Neural progenitor cell (in vitro differentiated cells): ENCODE measurements around the gene AMOTL2. TPM values are rescaled to one million over a fixed set of nuclear protein-coding genes. Genes with fewer than 3 reads are reported as not detected.

Source experiments
- DNase-seq: peaks from one replicate; pipeline ENCODE4 v3.0.0-alpha.2; 2016; ENCODE audit warnings: low spot score
- H2AFZ ChIP-seq: fragments of 200-600 bp; sonication (generic); replicated peaks from 2 replicates; pipeline ENCODE4 v1.6.1; 2016; ENCODE audit warnings: antibody characterized with exemption
- H3F3A ChIP-seq: fragments of 200-600 bp; sonication (generic); 2 replicates; pipeline ENCODE4 v1.6.1; 2016; ENCODE audit warnings: antibody characterized with exemption, low read depth
- H3K27ac ChIP-seq: fragments of 200-600 bp; sonication (generic); 2 replicates; pipeline ENCODE4 v1.5.1; 2016; ENCODE audit warnings: mild to moderate bottlenecking
- H3K27me3 ChIP-seq: fragments of 200-600 bp; sonication (generic); 2 replicates; pipeline ENCODE4 v1.6.1; 2016; ENCODE audit warnings: mild to moderate bottlenecking, moderate library complexity
- H3K36me3 ChIP-seq: fragments of 200-600 bp; sonication (generic); 2 replicates; pipeline ENCODE4 v1.5.1; 2016
- H3K4me1 ChIP-seq: fragments of 200-600 bp; sonication (generic); 2 replicates; pipeline ENCODE4 v1.6.1; 2016; ENCODE audit warnings: mixed run types
- H3K4me2 ChIP-seq: fragments of 200-600 bp; sonication (generic); 2 replicates; pipeline ENCODE4 v1.6.1; 2016
- H3K4me3 ChIP-seq: fragments of 200-600 bp; sonication (generic); 2 replicates; pipeline ENCODE4 v1.5.1; 2016
- H3K79me2 ChIP-seq: fragments of 200-600 bp; sonication (generic); 2 replicates; pipeline ENCODE4 v1.6.1; 2016; ENCODE audit warnings: low read depth
- H3K9ac ChIP-seq: fragments of 200-600 bp; sonication (generic); 2 replicates; pipeline ENCODE4 v1.6.1; 2016
- H3K9me3 ChIP-seq: fragments of 200-600 bp; sonication (generic); 2 replicates; pipeline ENCODE4 v1.5.1; 2016; ENCODE audit warnings: low read depth
- H4K20me1 ChIP-seq: fragments of 200-600 bp; sonication (generic); 2 replicates; pipeline ENCODE4 v1.6.1; 2016; ENCODE audit warnings: low read depth
- H3K27ac Mint-ChIP-seq: 3 replicates; pipeline ENCODE4 v1.8.0; 2021; ENCODE audit warnings: mixed read lengths
- H3K27me3 Mint-ChIP-seq: 2 replicates; pipeline ENCODE4 v1.8.0; 2022; ENCODE audit warnings: low read depth, mild to moderate bottlenecking, inconsistent platforms, moderate library complexity, mixed read lengths; ENCODE audit not compliant: insufficient read depth
- H3K36me3 Mint-ChIP-seq: 3 replicates; pipeline ENCODE4 v1.8.0; 2021; ENCODE audit warnings: mixed read lengths
- H3K4me1 Mint-ChIP-seq: 3 replicates; pipeline ENCODE4 v1.8.0; 2021; ENCODE audit warnings: mixed read lengths
- H3K4me3 Mint-ChIP-seq: 3 replicates; pipeline ENCODE4 v1.8.0; 2021; ENCODE audit warnings: mild to moderate bottlenecking, moderate library complexity, mixed read lengths
- H3K9me3 Mint-ChIP-seq: 3 replicates; pipeline ENCODE4 v1.8.0; 2020; ENCODE audit warnings: mixed read lengths
- EZH2 ChIP-seq: fragments of 200-600 bp; sonication (generic); IDR thresholded peaks from 2 replicates; pipeline ENCODE4 v1.6.1; 2017; ENCODE audit warnings: antibody characterized with exemption, mild to moderate bottlenecking, moderate library complexity
- EZH2phosphoT487 ChIP-seq: fragments of 200-600 bp; sonication (generic); IDR thresholded peaks from 2 replicates; pipeline ENCODE4 v1.6.1; 2017; ENCODE audit warnings: antibody characterized with exemption
- total RNA-seq: library from RNA; depleted of rRNA; stranded (reverse); fragments of >200 nt; gene quantifications from 2 replicates; pipeline ENCODE4 v1.2.3, GENCODE V29; 2015; ENCODE audit warnings: low replicate concordance
- TF ChIP-seq, protein P1 (sequence below): fragments of 200-600 bp; sonication (generic); IDR thresholded peaks from 2 replicates; pipeline ENCODE4 v1.5.1; 2017; ENCODE audit warnings: antibody characterized with exemption, mild to moderate bottlenecking

AMOTL2 gene
- total RNA-seq, 1 donor from 2014 or later: 62.9 TPM

- Mint-ChIP-seq H3K27me3 (peaks cover 6% of the 10 kb centered on the region), H3K4me3 (no peak overlapping the region), H3K36me3 (no peaks in the 10 kb centered on the region), H3K27ac (peak overlapping the region; percentile 44), H3K9me3 (no peaks in the 10 kb centered on the region), H3K4me1 (peaks cover 31% of the 10 kb centered on the region)
- Histone ChIP-seq H3K36me3 (no peaks in the 10 kb centered on the region), H3K4me3 (no peak overlapping the region), H3K27me3 (no peaks in the 10 kb centered on the region), H3K27ac (no peak overlapping the region), H3K79me2 (no peaks in the 10 kb centered on the region), H3K4me1 (peaks cover 21% of the 10 kb centered on the region), H3K9me3 (no peaks in the 10 kb centered on the region), H3K9ac (no peak overlapping the region), H2AFZ (no peak overlapping the region), H3F3A (peaks cover 18% of the 10 kb centered on the region), H4K20me1 (no peaks in the 10 kb centered on the region), H3K4me2 (no peak overlapping the region)
- TF ChIP-seq EZH2phosphoT487: no peak
- TF ChIP-seq, protein P1, sequence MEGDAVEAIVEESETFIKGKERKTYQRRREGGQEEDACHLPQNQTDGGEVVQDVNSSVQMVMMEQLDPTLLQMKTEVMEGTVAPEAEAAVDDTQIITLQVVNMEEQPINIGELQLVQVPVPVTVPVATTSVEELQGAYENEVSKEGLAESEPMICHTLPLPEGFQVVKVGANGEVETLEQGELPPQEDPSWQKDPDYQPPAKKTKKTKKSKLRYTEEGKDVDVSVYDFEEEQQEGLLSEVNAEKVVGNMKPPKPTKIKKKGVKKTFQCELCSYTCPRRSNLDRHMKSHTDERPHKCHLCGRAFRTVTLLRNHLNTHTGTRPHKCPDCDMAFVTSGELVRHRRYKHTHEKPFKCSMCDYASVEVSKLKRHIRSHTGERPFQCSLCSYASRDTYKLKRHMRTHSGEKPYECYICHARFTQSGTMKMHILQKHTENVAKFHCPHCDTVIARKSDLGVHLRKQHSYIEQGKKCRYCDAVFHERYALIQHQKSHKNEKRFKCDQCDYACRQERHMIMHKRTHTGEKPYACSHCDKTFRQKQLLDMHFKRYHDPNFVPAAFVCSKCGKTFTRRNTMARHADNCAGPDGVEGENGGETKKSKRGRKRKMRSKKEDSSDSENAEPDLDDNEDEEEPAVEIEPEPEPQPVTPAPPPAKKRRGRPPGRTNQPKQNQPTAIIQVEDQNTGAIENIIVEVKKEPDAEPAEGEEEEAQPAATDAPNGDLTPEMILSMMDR: no peak
- TF ChIP-seq EZH2: no peak
- DNase-seq: no peak
These were observed 36.1 kb downstream of the AMOTL2 start for GRCh38 chr3:134338201-134338512.

DNA sequence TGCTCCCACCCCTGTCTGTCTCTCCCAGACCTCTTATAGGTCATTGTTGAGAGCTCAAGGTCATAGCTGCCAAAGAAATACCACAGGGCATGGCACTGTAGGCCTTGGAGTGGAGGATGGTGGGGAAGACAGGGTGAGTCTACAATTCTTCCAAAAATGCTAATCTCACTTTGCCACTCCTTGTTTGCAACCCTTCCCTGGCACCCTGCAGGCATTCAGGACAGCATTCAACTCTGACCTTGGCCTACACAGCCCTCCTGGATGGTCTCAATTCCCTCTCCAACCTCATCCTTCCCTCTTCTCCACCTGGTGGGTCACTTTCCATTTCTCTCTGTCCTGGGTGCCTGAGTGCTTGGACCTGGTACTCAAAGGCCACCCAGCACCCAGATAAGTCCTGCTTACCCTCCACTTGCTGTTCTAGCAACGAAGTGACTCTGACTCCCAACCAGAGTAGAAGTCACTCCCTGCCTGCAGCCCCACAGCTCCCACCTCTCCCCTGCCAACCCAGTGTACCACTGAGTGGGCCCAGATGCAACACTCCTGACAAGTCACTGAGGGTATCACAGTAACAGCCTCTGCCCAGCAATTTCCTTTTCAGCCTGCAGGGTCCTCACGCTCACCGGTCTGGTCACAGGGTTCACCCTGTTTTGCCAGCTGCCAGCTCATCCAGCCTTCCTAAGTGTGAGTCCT lies 36.6 kb downstream of the AMOTL2 start:
- Histone ChIP-seq H3K79me2 (no peaks in the 10 kb centered on the region), H3K4me1 (peaks cover 26% of the 10 kb centered on the region), H3K27me3 (no peaks in the 10 kb centered on the region), H3K36me3 (no peaks in the 10 kb centered on the region), H4K20me1 (no peaks in the 10 kb centered on the region), H3K27ac (no peak overlapping the region), H3F3A (peaks cover 21% of the 10 kb centered on the region), H3K4me3 (no peak overlapping the region), H3K4me2 (no peak overlapping the region), H3K9me3 (no peaks in the 10 kb centered on the region), H3K9ac (no peak overlapping the region), H2AFZ (no peak overlapping the region)
- Mint-ChIP-seq H3K4me1 (peaks cover 33% of the 10 kb centered on the region), H3K4me3 (no peak overlapping the region), H3K9me3 (no peaks in the 10 kb centered on the region), H3K27ac (peak overlapping the region; percentile 44), H3K27me3 (peaks cover 6% of the 10 kb centered on the region), H3K36me3 (no peaks in the 10 kb centered on the region)
- TF ChIP-seq, protein P1: peak; percentile 6
- no peak for TF ChIP-seq EZH2
- no peak for DNase-seq

DNA sequence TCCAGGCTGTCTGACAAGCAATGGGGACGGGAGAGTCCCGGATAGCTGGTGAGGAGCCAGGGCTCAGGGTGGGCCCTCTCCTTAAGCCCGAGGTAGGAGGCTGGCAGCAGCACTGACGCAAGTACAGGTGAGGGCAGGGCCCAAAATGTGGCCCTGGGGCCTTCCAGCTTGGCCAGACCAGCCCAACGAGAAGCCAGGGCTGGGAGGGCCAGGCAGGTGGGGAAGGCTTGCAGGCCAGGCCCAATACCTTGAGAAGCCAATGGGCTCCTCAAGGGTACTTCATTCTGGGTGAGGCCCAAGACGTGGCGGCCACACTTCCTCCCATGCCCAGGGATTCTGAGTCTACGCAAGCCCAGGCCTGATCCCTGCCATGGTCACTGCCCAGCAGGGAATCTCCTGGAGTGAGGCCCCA lies 37.2 kb downstream of the AMOTL2 start:
- Mint-ChIP-seq H3K27me3 (peaks cover 6% of the 10 kb centered on the region), H3K36me3 (no peaks in the 10 kb centered on the region), H3K4me1 (peaks cover 35% of the 10 kb centered on the region), H3K9me3 (no peaks in the 10 kb centered on the region), H3K4me3 (no peak overlapping the region), H3K27ac (no peak overlapping the region)
- Histone ChIP-seq H3K27me3 (no peaks in the 10 kb centered on the region), H3K36me3 (no peaks in the 10 kb centered on the region), H3K4me2 (no peak overlapping the region), H3K9ac (no peak overlapping the region), H2AFZ (no peak overlapping the region), H3K4me1 (peaks cover 32% of the 10 kb centered on the region), H3F3A (peaks cover 21% of the 10 kb centered on the region), H4K20me1 (no peaks in the 10 kb centered on the region), H3K9me3 (no peaks in the 10 kb centered on the region), H3K27ac (no peak overlapping the region), H3K79me2 (no peaks in the 10 kb centered on the region), H3K4me3 (no peak overlapping the region)
- no peak for DNase-seq
- TF ChIP-seq EZH2: no peak
- TF ChIP-seq, protein P1: no peak
- TF ChIP-seq EZH2phosphoT487: no peak
